ENCODE data around the gene KISS1R.

The KISS1R gene

DNA sequence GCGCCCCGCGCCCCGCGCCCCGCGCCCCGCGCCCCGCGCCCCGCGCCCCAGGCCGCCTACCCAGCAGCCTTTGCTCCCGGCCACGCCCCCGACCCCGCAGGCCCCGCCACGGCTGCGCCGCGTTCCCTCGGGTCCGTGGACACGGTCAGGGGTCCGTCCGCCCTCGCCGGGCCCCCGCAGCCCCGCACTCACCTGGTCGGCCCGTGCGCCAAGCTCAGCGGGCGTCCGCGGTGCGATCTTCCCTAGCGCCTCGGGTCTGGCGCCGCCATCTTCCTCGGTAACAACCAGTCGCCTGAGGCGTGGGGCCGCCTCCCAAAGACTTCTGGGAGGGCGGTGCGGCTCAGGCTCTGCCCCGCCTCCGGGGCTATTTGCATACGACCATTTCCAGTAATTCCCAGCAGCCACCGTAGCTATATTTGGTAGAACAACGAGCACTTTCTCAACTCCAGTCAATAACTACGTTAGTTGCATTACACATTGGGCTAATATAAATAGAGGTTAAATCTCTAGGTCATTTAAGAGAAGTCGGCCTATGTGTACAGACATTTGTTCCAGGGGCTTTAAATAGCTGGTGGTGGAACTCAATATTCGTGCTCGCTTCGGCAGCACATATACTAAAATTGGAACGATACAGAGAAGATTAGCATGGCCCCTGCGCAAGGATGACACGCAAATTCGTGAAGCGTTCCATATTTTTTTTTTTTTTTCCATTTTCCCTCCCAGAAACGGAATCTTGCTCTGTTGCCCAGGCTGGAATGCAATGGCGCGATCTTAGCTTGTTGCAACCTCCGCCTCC is 24.0 kb upstream of the KISS1R start, which contains the start of the genes MED16 and RNU6-9 (continued):
- TF ChIP-seq, protein P1, sequence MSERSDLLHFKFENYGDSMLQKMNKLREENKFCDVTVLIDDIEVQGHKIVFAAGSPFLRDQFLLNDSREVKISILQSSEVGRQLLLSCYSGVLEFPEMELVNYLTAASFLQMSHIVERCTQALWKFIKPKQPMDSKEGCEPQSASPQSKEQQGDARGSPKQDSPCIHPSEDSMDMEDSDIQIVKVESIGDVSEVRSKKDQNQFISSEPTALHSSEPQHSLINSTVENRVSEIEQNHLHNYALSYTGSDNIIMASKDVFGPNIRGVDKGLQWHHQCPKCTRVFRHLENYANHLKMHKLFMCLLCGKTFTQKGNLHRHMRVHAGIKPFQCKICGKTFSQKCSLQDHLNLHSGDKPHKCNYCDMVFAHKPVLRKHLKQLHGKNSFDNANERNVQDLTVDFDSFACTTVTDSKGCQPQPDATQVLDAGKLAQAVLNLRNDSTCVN (tag by site-specific recombination; optimal IDR thresholded peaks at IDR 0.05): peak; percentile 44
- peak; percentile 71 for TF ChIP-seq KLF10 (tag by site-specific recombination; IDR thresholded peaks at IDR 0.05)
- peak; percentile 88 for TF ChIP-seq KLF8 (tag by site-specific recombination; IDR thresholded peaks at IDR 0.05)
- no peak for TF ChIP-seq HOXD13 (CRISPR knock-in tag; IDR thresholded peaks at IDR 0.05; ENCODE audit: borderline replicate concordance)
- TF ChIP-seq SP7 (tag by site-specific recombination; IDR thresholded peaks at IDR 0.05): peak; percentile 72
- TF ChIP-seq, protein P2, sequence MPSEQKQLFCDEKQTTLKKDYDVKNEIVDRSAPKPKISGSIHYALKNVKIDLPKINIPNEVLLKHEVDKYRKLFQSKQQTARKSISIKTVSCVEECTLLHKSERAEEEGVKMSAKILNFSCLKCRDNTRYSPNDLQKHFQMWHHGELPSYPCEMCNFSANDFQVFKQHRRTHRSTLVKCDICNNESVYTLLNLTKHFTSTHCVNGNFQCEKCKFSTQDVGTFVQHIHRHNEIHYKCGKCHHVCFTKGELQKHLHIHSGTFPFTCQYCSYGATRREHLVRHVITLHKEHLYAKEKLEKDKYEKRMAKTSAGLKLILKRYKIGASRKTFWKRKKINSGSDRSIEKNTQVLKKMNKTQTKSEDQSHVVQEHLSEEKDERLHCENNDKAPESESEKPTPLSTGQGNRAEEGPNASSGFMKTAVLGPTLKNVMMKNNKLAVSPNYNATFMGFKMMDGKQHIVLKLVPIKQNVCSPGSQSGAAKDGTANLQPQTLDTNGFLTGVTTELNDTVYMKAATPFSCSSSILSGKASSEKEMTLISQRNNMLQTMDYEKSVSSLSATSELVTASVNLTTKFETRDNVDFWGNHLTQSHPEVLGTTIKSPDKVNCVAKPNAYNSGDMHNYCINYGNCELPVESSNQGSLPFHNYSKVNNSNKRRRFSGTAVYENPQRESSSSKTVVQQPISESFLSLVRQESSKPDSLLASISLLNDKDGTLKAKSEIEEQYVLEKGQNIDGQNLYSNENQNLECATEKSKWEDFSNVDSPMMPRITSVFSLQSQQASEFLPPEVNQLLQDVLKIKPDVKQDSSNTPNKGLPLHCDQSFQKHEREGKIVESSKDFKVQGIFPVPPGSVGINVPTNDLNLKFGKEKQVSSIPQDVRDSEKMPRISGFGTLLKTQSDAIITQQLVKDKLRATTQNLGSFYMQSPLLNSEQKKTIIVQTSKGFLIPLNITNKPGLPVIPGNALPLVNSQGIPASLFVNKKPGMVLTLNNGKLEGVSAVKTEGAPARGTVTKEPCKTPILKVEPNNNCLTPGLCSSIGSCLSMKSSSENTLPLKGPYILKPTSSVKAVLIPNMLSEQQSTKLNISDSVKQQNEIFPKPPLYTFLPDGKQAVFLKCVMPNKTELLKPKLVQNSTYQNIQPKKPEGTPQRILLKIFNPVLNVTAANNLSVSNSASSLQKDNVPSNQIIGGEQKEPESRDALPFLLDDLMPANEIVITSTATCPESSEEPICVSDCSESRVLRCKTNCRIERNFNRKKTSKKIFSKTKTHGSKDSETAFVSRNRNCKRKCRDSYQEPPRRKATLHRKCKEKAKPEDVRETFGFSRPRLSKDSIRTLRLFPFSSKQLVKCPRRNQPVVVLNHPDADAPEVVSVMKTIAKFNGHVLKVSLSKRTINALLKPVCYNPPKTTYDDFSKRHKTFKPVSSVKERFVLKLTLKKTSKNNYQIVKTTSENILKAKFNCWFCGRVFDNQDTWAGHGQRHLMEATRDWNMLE (tag by site-specific recombination; conservative IDR thresholded peaks at IDR 0.05; ENCODE audit: low read depth): 0 out of 2 replicates have a peak, but pooled peaks have one; percentile 13
- no peak; the same call in 1 of the 2 replicates for TF ChIP-seq REPIN1 (tag by site-specific recombination; IDR thresholded peaks at IDR 0.05; ENCODE audit: low read depth)
- TF ChIP-seq, protein P3, sequence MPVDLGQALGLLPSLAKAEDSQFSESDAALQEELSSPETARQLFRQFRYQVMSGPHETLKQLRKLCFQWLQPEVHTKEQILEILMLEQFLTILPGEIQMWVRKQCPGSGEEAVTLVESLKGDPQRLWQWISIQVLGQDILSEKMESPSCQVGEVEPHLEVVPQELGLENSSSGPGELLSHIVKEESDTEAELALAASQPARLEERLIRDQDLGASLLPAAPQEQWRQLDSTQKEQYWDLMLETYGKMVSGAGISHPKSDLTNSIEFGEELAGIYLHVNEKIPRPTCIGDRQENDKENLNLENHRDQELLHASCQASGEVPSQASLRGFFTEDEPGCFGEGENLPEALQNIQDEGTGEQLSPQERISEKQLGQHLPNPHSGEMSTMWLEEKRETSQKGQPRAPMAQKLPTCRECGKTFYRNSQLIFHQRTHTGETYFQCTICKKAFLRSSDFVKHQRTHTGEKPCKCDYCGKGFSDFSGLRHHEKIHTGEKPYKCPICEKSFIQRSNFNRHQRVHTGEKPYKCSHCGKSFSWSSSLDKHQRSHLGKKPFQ (tag by site-specific recombination; IDR thresholded peaks at IDR 0.05): no peak
- TF ChIP-seq, protein P4, sequence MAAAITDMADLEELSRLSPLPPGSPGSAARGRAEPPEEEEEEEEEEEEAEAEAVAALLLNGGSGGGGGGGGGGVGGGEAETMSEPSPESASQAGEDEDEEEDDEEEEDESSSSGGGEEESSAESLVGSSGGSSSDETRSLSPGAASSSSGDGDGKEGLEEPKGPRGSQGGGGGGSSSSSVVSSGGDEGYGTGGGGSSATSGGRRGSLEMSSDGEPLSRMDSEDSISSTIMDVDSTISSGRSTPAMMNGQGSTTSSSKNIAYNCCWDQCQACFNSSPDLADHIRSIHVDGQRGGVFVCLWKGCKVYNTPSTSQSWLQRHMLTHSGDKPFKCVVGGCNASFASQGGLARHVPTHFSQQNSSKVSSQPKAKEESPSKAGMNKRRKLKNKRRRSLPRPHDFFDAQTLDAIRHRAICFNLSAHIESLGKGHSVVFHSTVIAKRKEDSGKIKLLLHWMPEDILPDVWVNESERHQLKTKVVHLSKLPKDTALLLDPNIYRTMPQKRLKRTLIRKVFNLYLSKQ (tag by site-specific recombination; IDR thresholded peaks at IDR 0.05; ENCODE audit: borderline replicate concordance): no peak
- no peak for TF ChIP-seq ZFP3 (tag by site-specific recombination; IDR thresholded peaks at IDR 0.05; ENCODE audit: low read depth)
- TF ChIP-seq SP3 (tag by site-specific recombination; IDR thresholded peaks at IDR 0.05): peak; percentile 83
- peak; percentile 75 for TF ChIP-seq ZEB2 (tag by site-specific recombination; IDR thresholded peaks at IDR 0.05)
- TF ChIP-seq ZNF24 (tag by site-specific recombination; IDR thresholded peaks at IDR 0.05): peak; percentile 38; the same call in 1 of the 2 replicates
- peak; percentile 72; the same call in 1 of the 2 replicates for TF ChIP-seq ZNF121 (tag by site-specific recombination; IDR thresholded peaks at IDR 0.05)
- TF ChIP-seq, protein P5, sequence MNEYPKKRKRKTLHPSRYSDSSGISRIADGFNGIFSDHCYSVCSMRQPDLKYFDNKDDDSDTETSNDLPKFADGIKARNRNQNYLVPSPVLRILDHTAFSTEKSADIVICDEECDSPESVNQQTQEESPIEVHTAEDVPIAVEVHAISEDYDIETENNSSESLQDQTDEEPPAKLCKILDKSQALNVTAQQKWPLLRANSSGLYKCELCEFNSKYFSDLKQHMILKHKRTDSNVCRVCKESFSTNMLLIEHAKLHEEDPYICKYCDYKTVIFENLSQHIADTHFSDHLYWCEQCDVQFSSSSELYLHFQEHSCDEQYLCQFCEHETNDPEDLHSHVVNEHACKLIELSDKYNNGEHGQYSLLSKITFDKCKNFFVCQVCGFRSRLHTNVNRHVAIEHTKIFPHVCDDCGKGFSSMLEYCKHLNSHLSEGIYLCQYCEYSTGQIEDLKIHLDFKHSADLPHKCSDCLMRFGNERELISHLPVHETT (tag by site-specific recombination; IDR thresholded peaks at IDR 0.05): peak; percentile 82; the same call in 1 of the 2 replicates
- TF ChIP-seq, protein P6, sequence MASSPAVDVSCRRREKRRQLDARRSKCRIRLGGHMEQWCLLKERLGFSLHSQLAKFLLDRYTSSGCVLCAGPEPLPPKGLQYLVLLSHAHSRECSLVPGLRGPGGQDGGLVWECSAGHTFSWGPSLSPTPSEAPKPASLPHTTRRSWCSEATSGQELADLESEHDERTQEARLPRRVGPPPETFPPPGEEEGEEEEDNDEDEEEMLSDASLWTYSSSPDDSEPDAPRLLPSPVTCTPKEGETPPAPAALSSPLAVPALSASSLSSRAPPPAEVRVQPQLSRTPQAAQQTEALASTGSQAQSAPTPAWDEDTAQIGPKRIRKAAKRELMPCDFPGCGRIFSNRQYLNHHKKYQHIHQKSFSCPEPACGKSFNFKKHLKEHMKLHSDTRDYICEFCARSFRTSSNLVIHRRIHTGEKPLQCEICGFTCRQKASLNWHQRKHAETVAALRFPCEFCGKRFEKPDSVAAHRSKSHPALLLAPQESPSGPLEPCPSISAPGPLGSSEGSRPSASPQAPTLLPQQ (tag by site-specific recombination; IDR thresholded peaks at IDR 0.05): peak; percentile 64
- TF ChIP-seq ZBTB8A (tag by site-specific recombination; IDR thresholded peaks at IDR 0.05): peak; percentile 49
- 0 out of 2 replicates have a peak, but pooled peaks have one; percentile 16 for TF ChIP-seq ZNF843 (tag by site-specific recombination; IDR thresholded peaks at IDR 0.05)
- no peak; the same call in 1 of the 2 replicates for TF ChIP-seq ZNF660 (tag by site-specific recombination; IDR thresholded peaks at IDR 0.05)
- TF ChIP-seq, protein P7, sequence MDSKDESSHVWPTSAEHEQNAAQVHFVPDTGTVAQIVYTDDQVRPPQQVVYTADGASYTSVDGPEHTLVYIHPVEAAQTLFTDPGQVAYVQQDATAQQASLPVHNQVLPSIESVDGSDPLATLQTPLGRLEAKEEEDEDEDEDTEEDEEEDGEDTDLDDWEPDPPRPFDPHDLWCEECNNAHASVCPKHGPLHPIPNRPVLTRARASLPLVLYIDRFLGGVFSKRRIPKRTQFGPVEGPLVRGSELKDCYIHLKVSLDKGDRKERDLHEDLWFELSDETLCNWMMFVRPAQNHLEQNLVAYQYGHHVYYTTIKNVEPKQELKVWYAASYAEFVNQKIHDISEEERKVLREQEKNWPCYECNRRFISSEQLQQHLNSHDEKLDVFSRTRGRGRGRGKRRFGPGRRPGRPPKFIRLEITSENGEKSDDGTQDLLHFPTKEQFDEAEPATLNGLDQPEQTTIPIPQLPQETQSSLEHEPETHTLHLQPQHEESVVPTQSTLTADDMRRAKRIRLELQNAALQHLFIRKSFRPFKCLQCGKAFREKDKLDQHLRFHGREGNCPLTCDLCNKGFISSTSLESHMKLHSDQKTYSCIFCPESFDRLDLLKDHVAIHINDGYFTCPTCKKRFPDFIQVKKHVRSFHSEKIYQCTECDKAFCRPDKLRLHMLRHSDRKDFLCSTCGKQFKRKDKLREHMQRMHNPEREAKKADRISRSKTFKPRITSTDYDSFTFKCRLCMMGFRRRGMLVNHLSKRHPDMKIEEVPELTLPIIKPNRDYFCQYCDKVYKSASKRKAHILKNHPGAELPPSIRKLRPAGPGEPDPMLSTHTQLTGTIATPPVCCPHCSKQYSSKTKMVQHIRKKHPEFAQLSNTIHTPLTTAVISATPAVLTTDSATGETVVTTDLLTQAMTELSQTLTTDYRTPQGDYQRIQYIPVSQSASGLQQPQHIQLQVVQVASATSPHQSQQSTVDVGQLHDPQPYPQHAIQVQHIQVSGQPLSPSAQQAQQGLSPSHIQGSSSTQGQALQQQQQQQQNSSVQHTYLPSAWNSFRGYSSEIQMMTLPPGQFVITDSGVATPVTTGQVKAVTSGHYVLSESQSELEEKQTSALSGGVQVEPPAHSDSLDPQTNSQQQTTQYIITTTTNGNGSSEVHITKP (tag by site-specific recombination; IDR thresholded peaks at IDR 0.05): peak; percentile 37; the same call in 1 of the 2 replicates

All from HEK293 (cell line).